Activated T-cell treated with anti-CD3 and anti-CD28 coated beads, Interleukin-2, amount 50 U/mL, for 72 hours (primary cell): Measurements from ENCODE around the gene BHLHA9. TPM values are rescaled to one million over a fixed set of nuclear protein-coding genes. Genes with fewer than 3 reads are reported as not detected.

Experiments
- ATAC-seq, 2 donors: fragments of 150-1000 bp; cut with Tn5 transposase; replicated peaks in 1 of 2; 2 replicates each; pipeline ENCODE4 v1.10.0; 2021; ENCODE audit warnings: moderate library complexity in 2 of 2, mild to moderate bottlenecking in 1 of 2
- DNase-seq, 2 donors: peaks; one replicate each; pipeline ENCODE4 v3.0.0; 2021 to 2022; ENCODE audit warnings: mixed read lengths in 1 of 2
- H3K27ac Mint-ChIP-seq: one replicate; pipeline ENCODE4 v1.8.0; 2022; ENCODE audit warnings: mild to moderate bottlenecking, moderate library complexity, mixed read lengths
- H3K27me3 Mint-ChIP-seq: one replicate; pipeline ENCODE4 v1.8.0; 2022; ENCODE audit warnings: low read depth, mixed read lengths
- H3K36me3 Mint-ChIP-seq, 2 donors: one replicate each; pipeline ENCODE4 v1.8.0; 2022; ENCODE audit warnings: mixed read lengths in 2 of 2, mild to moderate bottlenecking in 1 of 2; ENCODE audit not compliant: insufficient read depth in 2 of 2
- H3K4me1 Mint-ChIP-seq: one replicate; pipeline ENCODE4 v1.8.0; 2022; ENCODE audit warnings: low read depth, mixed read lengths
- H3K4me3 Mint-ChIP-seq, 2 donors: one replicate each; pipeline ENCODE4 v1.8.0; 2022; ENCODE audit warnings: mild to moderate bottlenecking in 2 of 2, mixed read lengths in 2 of 2, moderate library complexity in 2 of 2
- H3K9me3 Mint-ChIP-seq, 2 donors: one replicate each; pipeline ENCODE4 v1.8.0; 2022; ENCODE audit warnings: mixed read lengths in 2 of 2
- total RNA-seq, 2 donors: library from RNA; stranded (reverse); gene quantifications; one replicate each; pipeline ENCODE4 v1.2.3, GENCODE V29; 2022

Gene BHLHA9
- total RNA-seq, 2 donors from 2014 or later = not detected

DNA sequence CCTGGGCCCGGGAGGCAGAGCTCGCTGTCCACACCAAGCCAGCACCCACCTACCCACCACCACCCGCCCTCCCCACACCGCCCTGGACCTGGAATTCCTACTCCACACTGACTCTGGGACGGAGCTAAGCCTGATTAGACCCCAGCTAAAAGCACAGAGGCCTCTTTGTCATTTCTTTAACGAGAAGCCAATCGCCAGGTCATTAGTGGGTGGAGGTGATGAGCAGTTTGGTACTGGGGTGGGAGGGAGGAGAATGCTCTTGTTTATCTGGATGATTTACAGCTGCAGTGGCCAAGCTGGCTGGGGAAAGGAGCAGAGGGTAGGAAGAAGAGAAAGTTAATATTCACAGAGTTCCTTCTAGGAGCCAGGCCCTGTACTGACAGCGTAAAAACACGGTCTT lies 6.0 kb upstream of the BHLHA9 start:
- Mint-ChIP-seq H3K36me3 (peaks cover 0 to 1% of the 10 kb centered on the region in 2 donors), H3K27ac (no peak overlapping the region), H3K27me3 (peaks cover 17% of the 10 kb centered on the region), H3K4me3 (no peak overlapping the region), H3K9me3 (no peaks in the 10 kb centered on the region), H3K4me1 (peaks cover 21% of the 10 kb centered on the region)
- DNase-seq = no peak
- no peak for ATAC-seq

DNA sequence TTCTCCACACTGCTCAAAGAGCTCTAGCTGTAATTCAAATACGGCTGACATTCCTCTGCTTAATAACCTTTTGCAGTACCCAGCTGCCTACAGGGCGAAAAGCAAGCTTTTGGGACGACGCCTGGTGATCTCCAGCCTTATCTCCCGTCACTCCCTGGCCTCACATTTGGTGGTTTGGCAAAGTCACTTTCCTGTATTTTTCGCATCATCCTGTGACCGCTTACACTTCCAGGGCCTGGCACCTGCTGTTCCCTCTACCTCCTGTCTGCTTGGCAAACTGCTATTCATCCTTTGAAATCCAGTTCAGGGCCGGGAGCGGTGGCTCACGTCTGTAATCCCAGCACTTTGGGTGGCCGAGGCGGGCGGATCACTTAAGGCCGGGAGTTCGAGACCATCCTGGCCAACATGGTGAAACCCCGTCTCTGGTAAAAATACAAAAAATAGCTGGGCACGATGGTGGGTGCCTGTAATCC lies 2.7 kb upstream of the BHLHA9 start:
- peak overlapping the region; percentile 83 to 86 for H3K4me3 Mint-ChIP-seq
- peak overlapping the region; percentile 72 for H3K27ac Mint-ChIP-seq
- ATAC-seq = no peak

DNA sequence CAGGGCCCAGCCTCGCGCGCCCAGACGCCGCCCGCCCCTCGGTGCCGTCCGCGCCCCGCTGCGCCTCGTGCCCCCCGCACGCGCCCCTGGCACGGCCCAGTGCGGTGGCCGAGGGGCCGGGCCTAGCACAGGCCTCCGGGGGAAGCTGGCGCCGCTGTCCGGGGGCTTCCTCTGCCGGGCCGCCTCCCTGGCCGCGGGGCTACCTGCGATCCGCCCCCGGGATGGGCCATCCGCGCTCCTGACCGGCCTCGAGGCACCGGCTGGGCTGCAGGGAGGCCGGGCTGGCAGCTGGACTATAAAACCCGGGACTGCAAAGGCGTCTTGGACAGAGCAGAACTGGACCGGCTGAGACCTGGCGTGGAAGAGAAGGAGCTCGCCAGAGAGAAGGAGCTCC lies 783 bp downstream of the BHLHA9 start:
- no peak overlapping the region for H3K4me3 Mint-ChIP-seq
- no peak for DNase-seq
- no peak overlapping the region for H3K27ac Mint-ChIP-seq
- ATAC-seq = no peak
- peaks cover 28% of the 10 kb centered on the region for H3K4me1 Mint-ChIP-seq
- H3K9me3 Mint-ChIP-seq = no peaks in the 10 kb centered on the region
- no peaks in the 10 kb centered on the region for H3K36me3 Mint-ChIP-seq
- peaks cover 46% of the 10 kb centered on the region for H3K27me3 Mint-ChIP-seq

More for the DNA sequence above, 2.7 kb upstream of the BHLHA9 start:
- DNase-seq = no peak
- Mint-ChIP-seq H3K36me3 (no peaks in the 10 kb centered on the region), H3K27me3 (peaks cover 24% of the 10 kb centered on the region), H3K9me3 (no peaks in the 10 kb centered on the region), H3K4me1 (peaks cover 20% of the 10 kb centered on the region)

DNA sequence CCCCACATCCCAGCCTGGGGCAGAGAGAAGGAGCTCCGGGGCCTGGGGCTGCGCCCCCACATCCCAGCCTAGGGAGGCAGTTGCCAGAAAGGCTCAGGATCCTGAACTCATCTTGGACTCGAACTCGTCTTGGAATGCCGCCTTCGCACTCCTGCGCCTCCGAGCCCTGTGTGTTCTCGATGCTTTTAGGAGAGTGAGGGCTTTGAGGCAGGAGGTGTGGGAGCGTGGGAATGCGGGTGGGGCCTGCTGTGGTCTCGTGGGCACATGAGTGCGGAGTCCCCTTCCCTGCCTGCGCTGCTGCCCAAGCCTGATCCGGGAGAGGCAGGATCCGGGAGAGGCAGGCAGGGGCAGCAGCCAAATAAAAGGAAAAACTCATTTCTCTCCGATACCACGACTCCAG lies 1.2 kb downstream of the BHLHA9 start:
- Mint-ChIP-seq H3K27ac (no peak overlapping the region), H3K4me3 (no peak overlapping the region), H3K36me3 (no peaks in the 10 kb centered on the region), H3K27me3 (peaks cover 46% of the 10 kb centered on the region), H3K9me3 (no peaks in the 10 kb centered on the region), H3K4me1 (peaks cover 31% of the 10 kb centered on the region)
- ATAC-seq = no peak
- DNase-seq = no peak

DNA sequence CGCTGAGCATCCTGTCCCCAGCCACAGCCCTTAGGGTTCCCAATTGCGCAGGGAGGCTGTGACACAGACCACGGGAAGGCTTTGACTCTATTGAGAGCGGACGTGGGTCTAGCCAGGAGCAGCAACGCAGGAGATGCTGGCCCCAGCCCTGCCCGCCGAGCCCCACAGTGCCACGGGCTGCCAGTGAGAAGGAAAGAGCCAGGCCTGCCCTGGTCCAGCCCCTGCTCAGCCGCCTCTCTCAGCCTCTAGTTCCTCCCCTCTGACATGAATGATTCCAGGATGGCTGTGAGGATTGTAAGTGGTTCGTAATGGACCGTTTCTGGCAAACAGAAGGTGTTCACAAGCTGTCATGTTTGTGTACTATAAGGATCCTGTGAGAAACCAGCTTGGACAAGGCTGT lies 2.5 kb downstream of the BHLHA9 start:
- H3K27me3 Mint-ChIP-seq = peaks cover 46% of the 10 kb centered on the region
- H3K4me3 Mint-ChIP-seq = no peak overlapping the region
- no peak for ATAC-seq
- no peak for DNase-seq
- no peaks in the 10 kb centered on the region for H3K9me3 Mint-ChIP-seq
- no peak overlapping the region for H3K27ac Mint-ChIP-seq
- H3K36me3 Mint-ChIP-seq = no peaks in the 10 kb centered on the region
- H3K4me1 Mint-ChIP-seq = peaks cover 24% of the 10 kb centered on the region

DNA sequence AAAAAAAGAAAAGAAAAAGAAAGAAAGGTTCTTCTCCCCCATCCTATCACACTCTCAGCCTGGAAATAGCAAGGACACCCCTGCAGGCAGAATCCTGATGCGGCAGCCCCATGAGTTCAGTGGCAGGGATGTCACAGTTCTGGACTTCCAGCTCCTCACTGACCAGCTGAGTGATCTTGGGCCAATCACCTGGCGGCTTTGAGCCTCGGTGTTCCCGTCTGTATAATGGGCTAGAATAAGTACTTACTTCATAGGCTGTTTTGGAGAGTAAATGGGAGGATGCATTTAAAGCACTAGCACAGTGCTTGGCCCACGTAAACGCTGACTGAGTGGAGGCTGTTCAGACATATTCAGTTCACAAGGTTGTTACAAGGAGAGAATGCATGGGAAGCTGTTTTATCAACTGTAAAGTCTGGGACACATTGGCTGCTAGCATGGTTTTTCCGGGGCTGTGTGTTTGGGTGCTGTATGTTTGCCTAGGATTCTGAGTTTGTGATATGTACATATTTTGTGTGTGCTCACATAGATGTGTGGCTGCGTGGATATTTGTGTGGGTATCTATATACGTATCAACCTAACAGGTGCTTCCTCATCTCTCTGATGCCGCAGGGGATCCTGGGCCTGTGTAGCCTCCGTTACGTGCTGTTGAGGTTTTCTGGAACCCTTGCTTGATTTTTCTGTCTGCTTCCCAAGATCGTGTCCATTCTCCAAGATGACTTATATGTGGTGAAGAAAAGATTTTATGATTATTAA lies 3.4 kb downstream of the BHLHA9 start:
- no peak for ATAC-seq
- Mint-ChIP-seq H3K4me1 (peaks cover 19% of the 10 kb centered on the region), H3K9me3 (no peaks in the 10 kb centered on the region), H3K4me3 (no peak overlapping the region), H3K27me3 (peaks cover 46% of the 10 kb centered on the region), H3K36me3 (no peaks in the 10 kb centered on the region), H3K27ac (no peak overlapping the region)
- no peak for DNase-seq

DNA sequence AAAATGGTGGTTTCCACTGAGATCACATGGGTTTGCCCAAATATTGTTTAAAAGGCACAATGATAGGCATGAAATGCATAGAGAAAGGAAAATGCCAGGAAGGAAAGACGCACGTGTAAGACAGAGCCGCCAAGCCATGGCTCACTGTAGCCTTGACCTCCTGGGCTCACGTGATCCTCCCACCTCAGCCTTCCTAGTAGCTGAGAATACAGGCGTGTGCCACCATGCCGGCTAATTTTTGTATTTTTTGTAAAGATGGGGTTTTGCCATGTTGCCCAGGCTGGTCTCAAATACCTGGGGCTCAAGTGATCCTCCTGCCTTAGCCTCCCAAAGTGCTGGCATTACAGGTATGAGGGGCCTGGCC lies 4.0 kb downstream of the BHLHA9 start:
- peaks cover 14% of the 10 kb centered on the region for H3K4me1 Mint-ChIP-seq
- no peaks in the 10 kb centered on the region for H3K9me3 Mint-ChIP-seq

DNA sequence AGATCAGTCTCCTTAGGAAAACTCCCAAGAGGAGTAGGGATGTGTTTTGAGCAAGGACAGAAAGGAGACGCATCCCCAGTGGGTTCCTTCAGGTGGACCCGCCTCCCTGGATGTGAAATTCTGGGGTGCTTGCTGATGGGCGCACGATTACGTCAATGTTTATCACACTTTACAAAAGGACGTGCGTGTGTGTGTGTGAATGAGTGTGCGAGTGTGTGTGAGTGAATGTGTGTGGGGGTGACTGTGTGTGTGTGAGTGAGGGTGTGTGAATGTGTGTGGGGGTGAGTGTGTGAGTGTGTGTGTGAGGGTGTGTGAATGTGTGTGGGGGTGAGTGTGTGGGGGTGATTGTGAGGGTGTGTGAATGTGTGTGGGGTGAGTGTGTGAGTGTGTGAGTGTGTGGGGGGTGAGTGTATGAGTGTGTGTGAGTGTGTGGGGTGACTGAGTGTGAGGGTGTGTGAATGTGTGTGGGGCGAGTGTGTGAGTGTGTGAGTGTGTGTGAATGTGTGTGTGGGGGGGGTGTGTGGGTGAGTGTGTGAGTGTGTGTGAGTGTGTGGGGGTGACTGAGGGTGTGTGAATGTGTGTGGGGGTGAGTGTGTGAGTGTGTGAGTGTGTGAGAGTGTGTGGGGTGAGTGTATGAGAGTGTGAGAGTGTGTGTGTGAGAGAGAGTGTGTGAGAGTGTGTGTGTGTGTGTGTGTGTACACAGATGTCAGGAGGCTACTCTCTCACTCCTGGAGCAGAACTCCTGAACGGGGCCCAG lies 5.1 kb downstream of the BHLHA9 start:
- ATAC-seq (peak; percentile 14 to 29), DNase-seq (no peak)
- Mint-ChIP-seq H3K4me3 (peak overlapping the region; percentile 8 to 53), H3K27ac (no peak overlapping the region), H3K4me1 (peaks cover 11% of the 10 kb centered on the region), H3K36me3 (no peaks in the 10 kb centered on the region), H3K27me3 (peaks cover 31% of the 10 kb centered on the region), H3K9me3 (no peaks in the 10 kb centered on the region)

More for the DNA sequence above, 4.0 kb downstream of the BHLHA9 start:
- H3K27me3 Mint-ChIP-seq = peaks cover 42% of the 10 kb centered on the region
- no peak overlapping the region for H3K4me3 Mint-ChIP-seq
- H3K36me3 Mint-ChIP-seq = no peaks in the 10 kb centered on the region
- DNase-seq (no peak), ATAC-seq (no peak)
- H3K27ac Mint-ChIP-seq = no peak overlapping the region

DNA sequence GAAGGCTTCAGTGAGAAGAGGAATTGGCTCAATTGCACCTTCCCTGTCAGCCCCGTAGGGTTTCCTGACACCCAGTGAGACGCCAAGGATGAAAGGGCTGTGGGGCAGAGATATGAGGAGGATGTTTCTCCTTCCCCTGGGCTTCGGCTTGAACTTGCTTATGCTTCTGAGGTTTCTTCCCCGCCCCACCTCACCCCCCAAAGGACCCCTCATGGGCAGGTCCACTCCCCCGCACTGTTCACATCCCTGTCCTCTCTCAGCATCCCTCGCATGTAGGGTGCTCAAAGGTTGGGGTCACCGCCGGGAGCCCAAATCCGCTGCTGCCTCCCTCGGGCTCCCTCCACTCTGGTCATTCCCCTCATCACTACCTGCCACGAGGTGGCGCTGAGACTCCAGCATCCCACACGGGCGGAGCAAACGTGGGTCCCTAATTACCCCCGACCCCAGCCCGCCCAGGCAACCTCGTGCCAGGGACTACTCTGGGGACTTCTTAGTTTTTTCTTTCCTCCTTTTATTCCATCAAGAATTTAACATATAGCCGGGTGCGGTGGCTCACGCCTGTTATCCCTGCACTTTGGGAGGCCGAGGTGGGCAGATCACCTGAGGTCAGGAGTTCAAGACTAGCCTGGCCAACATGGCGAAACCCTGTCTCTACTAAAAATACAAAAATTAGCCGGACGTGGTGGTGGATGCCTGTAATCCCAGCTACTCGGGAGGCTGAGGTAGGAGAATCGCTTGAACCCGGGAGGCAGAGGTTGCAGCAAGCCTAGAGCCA lies 5.9 kb downstream of the BHLHA9 start:
- H3K4me3 Mint-ChIP-seq = peak overlapping the region; percentile 57 to 68
- peak; percentile 79 to 81 for DNase-seq
- no peak overlapping the region for H3K27ac Mint-ChIP-seq
- no peaks in the 10 kb centered on the region for H3K9me3 Mint-ChIP-seq
- H3K36me3 Mint-ChIP-seq = no peaks in the 10 kb centered on the region
- peaks cover 31% of the 10 kb centered on the region for H3K27me3 Mint-ChIP-seq
- H3K4me1 Mint-ChIP-seq = peaks cover 11% of the 10 kb centered on the region
- ATAC-seq = peak; percentile 90 to 91

DNA sequence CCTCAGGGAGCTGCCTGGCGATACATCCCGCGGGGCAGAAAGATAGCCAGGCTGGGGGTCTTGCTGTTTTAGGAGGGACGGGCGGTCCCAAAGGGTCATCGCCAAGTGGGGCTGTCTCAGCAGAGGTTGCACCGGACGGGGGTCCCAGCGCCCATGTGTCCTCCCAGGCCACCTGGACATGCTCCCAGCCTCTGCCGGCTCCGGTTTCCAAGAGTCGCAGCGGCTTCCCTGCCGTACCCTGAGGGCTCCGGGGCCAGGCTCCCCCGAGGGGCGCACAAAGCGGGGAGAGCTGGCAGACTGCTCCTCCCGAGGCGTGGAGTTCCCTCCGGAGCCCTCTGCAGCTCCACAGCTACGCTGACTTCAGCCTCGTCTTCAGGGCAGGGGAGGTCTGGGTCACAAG lies 10.4 kb downstream of the BHLHA9 start:
- Mint-ChIP-seq H3K36me3 (no peaks in the 10 kb centered on the region), H3K4me1 (peaks cover 5% of the 10 kb centered on the region), H3K27me3 (peaks cover under 1% of the 10 kb centered on the region), H3K27ac (no peak overlapping the region), H3K9me3 (no peaks in the 10 kb centered on the region), H3K4me3 (no peak overlapping the region)
- ATAC-seq (no peak), DNase-seq (no peak)

DNA sequence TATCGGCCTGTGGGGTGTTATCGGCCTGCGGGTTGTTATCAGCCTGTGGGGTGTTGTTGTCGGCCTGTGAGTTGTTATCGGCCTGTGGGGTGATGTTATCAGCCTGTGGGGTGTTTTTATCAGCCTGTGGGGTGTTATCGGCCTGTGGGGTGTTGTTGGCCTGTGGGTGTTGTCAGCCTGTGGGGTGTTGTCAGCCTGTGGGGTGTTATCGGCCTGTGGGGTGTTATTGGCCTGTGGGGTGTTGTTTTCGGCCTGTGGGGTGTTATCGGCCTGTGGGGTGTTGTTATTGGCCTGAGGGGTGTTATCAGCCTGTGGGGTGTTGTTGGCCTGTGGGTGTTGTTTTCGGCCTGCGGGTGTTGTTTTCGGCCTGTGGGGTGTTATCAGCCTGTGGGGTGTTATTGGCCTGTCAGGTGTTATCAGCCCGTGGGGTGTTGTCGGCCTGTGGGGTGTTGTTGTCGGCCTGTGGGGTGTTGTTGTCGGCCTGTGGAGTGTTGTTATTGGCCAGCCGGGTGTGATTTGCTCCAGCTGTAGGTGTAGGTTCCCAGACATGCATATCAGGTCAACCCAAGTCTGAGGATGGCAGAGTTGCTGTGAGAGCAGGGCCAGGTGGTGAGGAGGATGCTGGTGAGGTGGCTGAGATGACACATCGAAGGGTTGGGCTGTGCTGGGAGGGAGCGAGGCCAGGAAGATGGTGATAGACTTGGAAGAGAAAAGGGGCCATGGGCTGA lies 16.3 kb downstream of the BHLHA9 start:
- H3K27me3 Mint-ChIP-seq = no peaks in the 10 kb centered on the region
- DNase-seq = no peak
- H3K36me3 Mint-ChIP-seq = no peaks in the 10 kb centered on the region
- H3K9me3 Mint-ChIP-seq = peaks cover 0 to 5% of the 10 kb centered on the region in 2 donors
- no peak for ATAC-seq
- H3K4me1 Mint-ChIP-seq = no peaks in the 10 kb centered on the region
- H3K27ac Mint-ChIP-seq = no peak overlapping the region
- H3K4me3 Mint-ChIP-seq = no peak overlapping the region

DNA sequence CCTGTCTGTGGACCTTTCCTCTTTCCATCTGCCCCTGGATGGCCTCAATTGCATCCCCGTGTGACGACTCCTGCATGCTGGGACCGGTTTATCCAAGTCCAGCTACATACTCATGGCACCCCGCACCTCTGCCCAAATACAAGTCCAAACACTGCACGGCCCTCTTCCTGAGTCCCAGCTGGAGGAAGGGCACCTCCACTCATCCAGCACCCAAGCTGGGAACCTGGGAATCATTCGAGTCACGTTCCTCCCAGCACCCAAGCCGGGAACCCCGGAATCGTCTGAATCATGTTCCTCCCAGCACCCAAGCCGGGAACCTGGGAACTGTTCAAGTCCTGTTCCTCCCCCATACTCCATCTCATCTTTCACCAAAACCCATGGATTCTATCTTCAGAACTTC lies 19.5 kb downstream of the BHLHA9 start:
- peaks cover 5 to 10% of the 10 kb centered on the region in 2 donors for H3K9me3 Mint-ChIP-seq
- H3K36me3 Mint-ChIP-seq = peaks cover 3 to 7% of the 10 kb centered on the region in 2 donors
- peaks cover 21% of the 10 kb centered on the region for H3K4me1 Mint-ChIP-seq
- H3K27ac Mint-ChIP-seq = no peak overlapping the region
- no peak overlapping the region for H3K4me3 Mint-ChIP-seq
- DNase-seq = no peak
- H3K27me3 Mint-ChIP-seq = no peaks in the 10 kb centered on the region
- ATAC-seq = no peak
